Activated T-cell treated with anti-CD3 and anti-CD28 coated beads for 4 hours (primary cell): ENCODE measurements around the gene RFLNA.

Experiments
- DNase-seq: peaks from one replicate; pipeline ENCODE4 v3.0.0-alpha.2; 2020

RFLNA gene

GRCh38 chr12:124340080-124340900, 45.4 kb downstream of the RFLNA start:
- DNase-seq: no peak

DNA sequence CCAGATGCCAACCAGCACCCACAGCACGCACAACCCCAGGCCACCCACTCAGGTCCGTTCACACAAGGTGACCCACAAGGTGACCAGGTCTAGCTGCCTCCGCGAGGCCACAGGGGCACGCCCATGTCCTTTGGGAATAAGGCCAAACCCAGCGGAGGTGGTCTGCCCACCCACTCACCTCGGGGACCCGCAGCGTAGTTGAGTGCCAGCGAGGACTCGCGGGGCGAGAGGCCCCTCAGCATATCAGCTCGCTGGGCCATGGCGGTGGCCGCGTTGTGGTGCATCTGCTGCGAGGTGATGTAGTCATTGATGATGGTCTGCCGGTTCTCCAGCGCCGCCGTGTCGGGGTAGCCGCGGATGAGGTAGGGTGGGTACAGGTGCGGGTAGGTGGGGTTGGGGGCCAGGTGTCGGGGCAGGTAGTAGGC, 46.8 kb downstream of the RFLNA start:
- DNase-seq: no peak

DNA sequence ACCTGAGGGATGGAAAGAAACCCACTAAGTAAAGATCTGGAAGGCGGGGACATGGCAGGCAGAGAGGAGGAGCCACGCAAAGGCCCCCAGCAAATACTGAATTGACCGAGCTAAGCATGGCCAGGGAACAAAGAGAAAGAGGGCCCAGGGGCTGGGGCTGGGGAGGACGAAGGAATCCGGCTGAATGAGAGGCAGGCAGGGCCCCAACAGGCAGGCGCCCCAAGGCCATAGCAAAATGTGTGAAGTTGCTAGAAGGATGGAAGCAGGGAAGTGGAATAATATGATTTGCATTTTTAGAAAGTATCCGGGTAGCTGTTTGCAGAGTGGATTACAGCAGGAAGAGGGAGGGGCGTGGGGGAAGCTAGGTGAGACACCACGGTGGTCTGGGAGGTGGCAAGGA, 49.1 kb downstream of the RFLNA start:
- DNase-seq: no peak

DNA sequence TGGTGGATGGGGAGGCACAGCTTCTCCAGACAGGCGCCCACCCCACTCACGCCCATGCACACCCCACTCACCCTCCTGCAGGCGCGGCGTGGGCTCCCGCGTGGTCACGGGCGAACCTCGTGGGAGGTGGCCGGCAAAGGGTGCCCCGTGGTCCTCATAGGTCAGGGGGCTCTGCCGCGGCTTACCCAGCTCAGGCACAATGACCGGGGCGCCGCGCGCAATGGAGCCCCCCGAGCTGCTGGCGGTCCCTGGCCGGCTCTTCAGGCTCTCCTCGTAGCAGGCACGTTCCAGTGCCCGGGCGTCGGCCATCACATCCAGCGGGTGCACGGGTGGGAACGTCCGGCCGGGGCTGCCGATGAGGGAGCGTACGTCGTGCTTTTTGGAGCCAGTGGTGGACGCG, 49.6 kb downstream of the RFLNA start:
- no peak for DNase-seq

DNA sequence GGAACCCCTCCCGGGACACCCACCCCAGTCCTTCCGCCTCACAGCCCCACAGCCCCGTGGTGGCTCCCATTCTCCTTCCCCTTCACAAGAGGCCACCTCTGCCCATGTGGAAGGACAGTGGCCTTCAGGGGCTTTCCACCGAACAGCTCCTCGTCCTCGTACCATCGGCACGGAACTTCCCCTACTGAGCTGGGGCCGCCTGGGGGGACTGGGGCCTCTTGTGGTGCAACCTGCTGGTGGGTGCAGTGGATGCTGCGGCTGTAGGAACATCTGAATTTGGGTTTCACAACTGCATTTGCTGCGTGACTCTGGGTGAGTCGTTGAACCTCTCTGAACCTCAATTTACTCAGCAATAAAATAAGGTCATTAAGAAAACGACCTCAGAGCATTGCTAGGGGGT, 50.9 kb downstream of the RFLNA start:
- DNase-seq: no peak

- DNase-seq: no peak
Measured at GRCh38 chr12:124346425-124347168, 51.7 kb downstream of the RFLNA start.

DNA sequence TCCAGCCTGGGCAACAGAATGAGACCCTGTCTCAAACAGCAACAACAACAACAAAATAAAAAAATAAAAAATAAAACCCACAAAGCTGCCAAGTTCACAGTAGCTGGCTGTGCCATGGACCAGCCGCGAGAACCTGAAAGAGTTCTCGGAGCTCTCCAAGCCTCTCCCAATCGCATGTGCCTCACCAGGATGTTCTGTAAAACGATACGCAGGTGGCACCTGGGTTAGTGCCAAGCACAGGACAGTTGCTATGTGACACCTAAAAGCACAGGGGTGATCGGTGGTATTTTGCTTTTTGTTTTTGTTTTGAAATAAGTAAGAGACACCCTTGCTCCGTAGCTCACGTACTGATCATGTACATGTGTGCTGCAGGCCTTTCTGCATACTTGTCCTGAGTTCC, 52.4 kb downstream of the RFLNA start:
- no peak for DNase-seq

- peak; percentile 14 for DNase-seq
Measured at GRCh38 chr12:124347805-124348658, 53.1 kb downstream of the RFLNA start.

- no peak for DNase-seq
Measured at GRCh38 chr12:124348659-124349380, 53.9 kb downstream of the RFLNA start.

- DNase-seq: no peak
Measured at GRCh38 chr12:124350491-124350890, 55.6 kb downstream of the RFLNA start.

GRCh38 chr12:124351422-124351821, 56.5 kb downstream of the RFLNA start:
- no peak for DNase-seq

- no peak for DNase-seq
Measured at GRCh38 chr12:124352257-124352656, 57.4 kb downstream of the RFLNA start.

GRCh38 chr12:124352839-124353238, 57.9 kb downstream of the RFLNA start:
- no peak for DNase-seq

- no peak for DNase-seq
Measured at GRCh38 chr12:124354400-124354799, 59.5 kb downstream of the RFLNA start.

- DNase-seq: no peak
Measured at GRCh38 chr12:124356221-124356620, 61.3 kb downstream of the RFLNA start.

DNA sequence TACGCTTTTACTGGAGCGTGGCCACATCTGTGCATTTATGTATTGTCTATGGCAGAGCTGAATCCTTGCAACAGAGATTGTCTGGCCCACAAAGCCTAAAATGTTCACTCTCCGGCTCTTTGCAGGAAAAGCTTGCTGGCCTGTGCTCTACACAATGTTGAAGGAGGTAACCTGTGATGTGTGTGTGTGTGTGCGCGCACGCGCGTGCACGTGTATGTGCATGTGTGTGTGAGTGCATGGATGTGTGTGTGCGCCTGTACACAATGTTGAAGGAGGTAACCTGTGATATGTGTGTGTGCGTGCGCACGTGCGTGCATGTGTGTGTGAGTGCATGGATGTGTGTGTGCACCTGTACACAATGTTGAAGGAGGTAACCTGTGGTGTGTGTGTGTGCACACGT, 62.7 kb downstream of the RFLNA start:
- DNase-seq: no peak

GRCh38 chr12:124358572-124358971, 63.7 kb downstream of the RFLNA start:
- DNase-seq: no peak

GRCh38 chr12:124359671-124360581, 65.0 kb downstream of the RFLNA start:
- DNase-seq: no peak

GRCh38 chr12:124361074-124361970, 66.4 kb downstream of the RFLNA start:
- no peak for DNase-seq

DNA sequence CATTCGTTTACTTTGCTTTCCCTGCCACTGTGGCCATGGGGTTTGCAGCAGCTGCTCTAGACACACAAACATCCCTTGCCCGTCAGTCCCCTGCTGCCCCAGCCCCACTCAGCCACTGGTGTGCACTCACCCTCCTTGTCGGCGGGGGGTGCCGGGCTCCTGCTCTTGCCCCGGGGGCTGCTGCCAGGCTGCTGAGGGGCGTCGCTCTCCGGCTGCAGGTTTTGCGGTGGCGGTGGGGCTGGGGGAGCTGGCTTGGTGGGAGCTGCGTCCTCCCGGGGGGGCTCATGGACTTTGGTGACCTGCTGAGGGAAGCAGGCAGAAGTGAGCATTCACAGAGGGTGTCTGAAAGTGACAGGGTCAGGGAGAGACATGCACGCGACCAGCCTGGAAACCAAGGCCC, 67.1 kb downstream of the RFLNA start:
- DNase-seq: no peak
